Endothelial cell of umbilical vein (primary cell): ENCODE results near the gene C12orf57. TPM values are rescaled to one million over a fixed set of nuclear protein-coding genes. Genes with fewer than 3 reads are reported as not detected.

Experiments used
- BruUV-seq: library from RNA; stranded (reverse); fragments of 400-500 nt; replicated peaks from 2 replicates; lab custom pipeline; 2021; lab: Mats Ljungman, UMichigan
- CTCF ChIA-PET: fragments of 300-600, 350-600 bp; sonication (Branson Sonifier 250); formaldehyde crosslinking; loops from one replicate; lab custom pipeline; 2021; ENCODE audit warnings: antibody characterized with exemption, inconsistent platforms; lab: Charles Lee
- POLR2A ChIA-PET: fragments of 300-600, 350-600 bp; sonication (Branson Sonifier 250); formaldehyde crosslinking; loops from one replicate; lab custom pipeline; 2021; ENCODE audit warnings: antibody characterized with exemption, inconsistent platforms; lab: Charles Lee
- DNase-seq: peaks from one replicate; pipeline ENCODE4 v3.0.0-alpha.2; 2011; ENCODE audit warnings: low read depth, low spot score
- FAIRE-seq: peaks from 2 replicates; lab custom pipeline; 2011; peaks lifted over from hg19 to GRCh38; lab: Jason Lieb, UNC
- H2AFZ ChIP-seq: 2 replicates; pipeline ENCODE4 v1.6.0; 2012; ENCODE audit warnings: low read depth, low read length, control low read depth, inconsistent platforms
- H3K27ac ChIP-seq: 2 replicates; pipeline ENCODE4 v1.5.1; 2011; ENCODE audit warnings: low read depth, mild to moderate bottlenecking, control low read depth, low read length, moderate library complexity; ENCODE audit not compliant: insufficient read depth
- H3K27me3 ChIP-seq, 2 experiments: 2 replicates each; pipeline versions ENCODE4 v1.6.0 to v1.6.1; 2011; ENCODE audit warnings: low read length in 2 of 2, mixed read lengths in 1 of 2; ENCODE audit not compliant: control insufficient read depth in 2 of 2, insufficient read depth in 2 of 2
- H3K36me3 ChIP-seq, 2 experiments: 2 replicates in 1 of 2; 3 replicates in 1 of 2; pipeline ENCODE4 v1.5.1; 2011; ENCODE audit warnings: low read length in 2 of 2, mild to moderate bottlenecking in 1 of 2, moderate library complexity in 1 of 2; ENCODE audit not compliant: control insufficient read depth in 2 of 2, insufficient read depth in 2 of 2; ENCODE audit errors: extremely low read depth in 1 of 2
- H3K4me1 ChIP-seq: 3 replicates; pipeline ENCODE4 v1.5.1; 2011; ENCODE audit warnings: mild to moderate bottlenecking, low read length; ENCODE audit not compliant: control insufficient read depth, insufficient read depth; ENCODE audit errors: extremely low read depth
- H3K4me2 ChIP-seq: 2 replicates; pipeline ENCODE4 v1.6.1; 2011; ENCODE audit warnings: low read length, control low read depth, mixed read lengths; ENCODE audit not compliant: insufficient read depth
- H3K4me3 ChIP-seq, 3 experiments: fragments of 200-600 bp in 1 of 3; sonication (generic), shearing (Covaris generic) in 1 of 3; replicated peaks in 1 of 3; 2 replicates each; pipeline ENCODE4 v1.5.1; 2011 to 2016; ENCODE audit warnings: control low read depth in 3 of 3, low read length in 3 of 3, mild to moderate bottlenecking in 2 of 3, inconsistent platforms in 1 of 3, low read depth in 1 of 3, moderate library complexity in 1 of 3; ENCODE audit not compliant: insufficient read depth in 1 of 3
- H3K79me2 ChIP-seq: 2 replicates; pipeline ENCODE4 v1.6.0; 2012; ENCODE audit warnings: low read length, inconsistent platforms; ENCODE audit not compliant: control insufficient read depth, insufficient read depth
- H3K9ac ChIP-seq: replicated peaks from 2 replicates; pipeline ENCODE3; 2011; ENCODE audit warnings: low read length, control low read depth; ENCODE audit not compliant: insufficient read depth; ENCODE audit errors: extremely low read depth
- H3K9me1 ChIP-seq: replicated peaks from 3 replicates; pipeline ENCODE4 v1.6.0; 2011; ENCODE audit warnings: mild to moderate bottlenecking, low read length; ENCODE audit not compliant: control insufficient read depth, insufficient read depth; ENCODE audit errors: extremely low read depth
- H3K9me3 ChIP-seq: replicated peaks from 2 replicates; pipeline ENCODE4 v1.5.1; 2012; ENCODE audit warnings: low read length, inconsistent platforms; ENCODE audit not compliant: control insufficient read depth, insufficient read depth
- H4K20me1 ChIP-seq: replicated peaks from 2 replicates; pipeline ENCODE3; 2011; ENCODE audit warnings: mild to moderate bottlenecking, low read length; ENCODE audit not compliant: control insufficient read depth, insufficient read depth; ENCODE audit errors: extremely low read depth
- CTCF ChIP-seq, 2 donors: IDR thresholded peaks; 1 replicate in 1 of 2; 2 replicates in 1 of 2; pipeline ENCODE4 v1.5.1; 2011; ENCODE audit warnings: low read length in 2 of 2, mild to moderate bottlenecking in 2 of 2, moderate library complexity in 2 of 2, control low read depth in 1 of 2, inconsistent platforms in 1 of 2, low read depth in 1 of 2; ENCODE audit not compliant: insufficient read depth in 1 of 2; ENCODE audit errors: extremely low read depth in 1 of 2
- EZH2 ChIP-seq: IDR thresholded peaks from 2 replicates; pipeline ENCODE4 v1.6.1; 2012; ENCODE audit warnings: borderline replicate concordance, low read depth, mild to moderate bottlenecking, moderate library complexity, low read length, inconsistent platforms; ENCODE audit not compliant: severe bottlenecking
- GATA2 ChIP-seq: IDR thresholded peaks from 2 replicates; pipeline ENCODE4 v1.7.0; 2011; ENCODE audit warnings: low read depth, mild to moderate bottlenecking, moderate library complexity, mixed read lengths, low read length; ENCODE audit not compliant: insufficient read length, insufficient read depth
- JUN ChIP-seq: IDR thresholded peaks from 2 replicates; pipeline ENCODE4 v1.6.1; 2011; ENCODE audit warnings: borderline replicate concordance, low read depth; ENCODE audit not compliant: insufficient read length, insufficient read depth
- MAX ChIP-seq: IDR thresholded peaks from 2 replicates; pipeline ENCODE4 v1.6.1; 2011; ENCODE audit not compliant: insufficient read depth, insufficient read length
- MYC ChIP-seq: IDR thresholded peaks from one replicate; pipeline ENCODE4 v1.6.1; 2011; ENCODE audit warnings: mild to moderate bottlenecking, low read depth, low read length
- POLR2A ChIP-seq: IDR thresholded peaks from 2 replicates; pipeline ENCODE4 v1.6.1; 2012; ENCODE audit warnings: low read depth, mild to moderate bottlenecking, control low read depth, low read length
- POLR2AphosphoS5 ChIP-seq: IDR thresholded peaks from 2 replicates; pipeline ENCODE4 v1.6.1; 2012; ENCODE audit warnings: low read depth, mild to moderate bottlenecking, control low read depth, low read length, moderate library complexity; ENCODE audit not compliant: insufficient read depth
- dilution Hi-C: fragments of 300-500 bp; cut with MboI; formaldehyde crosslinking; loops from one replicate; pipeline ENCODE4 v1.15.0; 2019; ENCODE audit warnings: low sequenced_read_pairs; ENCODE audit not compliant: extremely low pct_ligation_motif_present
- intact Hi-C: fragments of 100-400 bp; cut with micrococcal nuclease; formaldehyde crosslinking; loops from one replicate; pipeline ENCODE4 v1.10.0; 2022
- polyA plus RNA-seq, 4 experiments: library from polyadenylated mRNA; depleted of rRNA in 3 of 4; stranded (reverse) in 3 of 4; unstranded in 1 of 4; fragments of >200 nt; gene quantifications; 2 replicates each; pipeline versions ENCODE4 v1.2.1 to v1.2.3, GENCODE V29; 2011 to 2012; ENCODE audit warnings: missing spikeins in 1 of 4
- total RNA-seq: library from RNA; stranded (reverse); gene quantifications from 2 replicates; pipeline ENCODE4 v1.2.3, GENCODE V29; 2021

C12orf57 gene
- total and polyA plus RNA-seq, 2 donors (not counting 3 experiments of a cell fraction or from before 2014, with no cell fraction given) = 167 to 729 TPM

- DNase-seq (no peak), FAIRE-seq (no peak)
- CTCF ChIA-PET = interaction anchor here (1.0 to 3.0 kb wide), 5 partner anchors 8 to 64 kb away, joined by 3 to 23 read pairs (median 4); no protein-coding TSS in a partner anchor
- Histone ChIP-seq H3K27me3 (no peaks in the 10 kb centered on the region), H4K20me1 (peaks cover 8% of the 10 kb centered on the region), H2AFZ (no peak overlapping the region), H3K9ac (no peak overlapping the region), H3K9me3 (no peaks in the 10 kb centered on the region), H3K9me1 (no peaks in the 10 kb centered on the region), H3K79me2 (peaks cover 51% of the 10 kb centered on the region), H3K4me1 (peaks cover 38% of the 10 kb centered on the region), H3K36me3 (peaks cover 5 to 20% of the 10 kb centered on the region in 2 experiments), H3K4me2 (no peak overlapping the region), H3K4me3 (no peak overlapping the region), H3K27ac (no peak overlapping the region)
- TF ChIP-seq POLR2A = no peak
- intact Hi-C loops (no loop called here), dilution Hi-C loops (no loop called here)
- BruUV-seq = no TSS peak
- POLR2A ChIA-PET = no interaction called here
These were observed 11.1 kb upstream of the C12orf57 start for GRCh38 chr12:6932766-6933165.

DNA sequence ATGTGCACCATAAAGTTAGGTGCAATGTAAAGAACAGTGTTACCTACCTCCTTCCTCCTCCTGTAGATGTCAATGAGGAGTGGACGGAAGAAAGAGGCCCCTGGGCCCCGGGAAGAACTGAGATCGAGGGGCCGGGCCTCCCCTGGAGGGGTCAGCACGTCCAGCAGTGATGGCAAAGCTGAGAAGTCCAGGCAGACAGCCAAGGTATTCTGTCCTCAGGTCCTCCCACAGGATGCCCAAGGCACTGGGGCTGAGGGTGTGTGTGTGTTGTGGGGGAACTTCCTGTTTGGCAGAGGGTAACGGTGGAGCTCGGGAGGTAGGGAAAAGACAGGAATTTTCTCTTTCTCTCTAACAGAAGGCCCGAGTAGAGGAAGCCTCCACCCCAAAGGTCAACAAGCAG lies 9.7 kb upstream of the C12orf57 start:
- H3K27me3 ChIP-seq = no peaks in the 10 kb centered on the region
- peaks cover 37% of the 10 kb centered on the region for H3K4me1 ChIP-seq
- TF ChIP-seq GATA2 = no peak
- no peak for TF ChIP-seq CTCF (IDR thresholded peaks at IDR 0.05; ENCODE audit: extremely low read depth in 1 of 2, insufficient read depth in 1 of 2, low read depth in 1 of 2, low read length in 2 of 2)
- TF ChIP-seq JUN = no peak
- TF ChIP-seq MAX = no peak
- no peak for TF ChIP-seq MYC
- TF ChIP-seq POLR2AphosphoS5 = no peak
- TF ChIP-seq EZH2 = no peak
- no peak overlapping the region for H3K4me3 ChIP-seq
- FAIRE-seq (peak; percentile 81), DNase-seq (peak; percentile 56)
- no TSS peak for BruUV-seq
- H3K9me1 ChIP-seq = no peaks in the 10 kb centered on the region
- intact Hi-C loops = no loop called here
- H3K36me3 ChIP-seq = peaks cover 5 to 23% of the 10 kb centered on the region in 2 experiments
- H4K20me1 ChIP-seq = peaks cover 8% of the 10 kb centered on the region
- H2AFZ ChIP-seq = no peak overlapping the region
- peaks cover 41% of the 10 kb centered on the region for H3K79me2 ChIP-seq
- no peak overlapping the region for H3K4me2 ChIP-seq
- ChIA-PET POLR2A (interaction anchor here (1.1 to 1.4 kb wide), 2 partner anchors 9 to 10 kb away, joined by 3 to 10 read pairs; partner anchors contain the start of genes C12orf57 and RNU7-1), CTCF (interaction anchor here (0.6 to 3.0 kb wide), 7 partner anchors 9 to 65 kb away, joined by 3 to 23 read pairs (median 4); partner anchors contain the start of genes C12orf57 and RNU7-1)
- H3K9me3 ChIP-seq = no peaks in the 10 kb centered on the region
- H3K27ac ChIP-seq = peak overlapping the region; percentile 31
- dilution Hi-C loops = no loop called here
- peak overlapping the region; percentile 1 for H3K9ac ChIP-seq
